PC-3 (cell line): Measurements from ENCODE around the gene RSAD2. TPM values are rescaled to one million over a fixed set of nuclear protein-coding genes. Genes with fewer than 3 reads are reported as not detected.

Source experiments
- ATAC-seq: fragments of 200-7000 bp; cut with Tn5 transposase; 2 replicates; pipeline ENCODE4 v1.9.1; 2020; ENCODE audit warnings: mild to moderate bottlenecking, moderate library complexity
- BruUV-seq: library from RNA; stranded (reverse); fragments of 400-500 nt; replicated peaks from 2 replicates; lab custom pipeline; 2021; lab: Mats Ljungman, UMichigan
- CTCF ChIA-PET: fragments of 300-600 bp; sonication (Branson Sonifier 250); formaldehyde crosslinking; loops from one replicate; lab custom pipeline; 2022; ENCODE audit warnings: antibody characterized with exemption; lab: Charles Lee
- POLR2A ChIA-PET: fragments of 300-600 bp; sonication (Branson Sonifier 250); formaldehyde crosslinking; loops from one replicate; lab custom pipeline; 2022; ENCODE audit warnings: antibody characterized with exemption; ENCODE audit not compliant: unreplicated experiment; lab: Charles Lee
- DNase-seq: peaks from one replicate; pipeline ENCODE4 v3.0.0-alpha.2; 2015
- H2AFZ ChIP-seq: fragments of 300-600 bp; sonication (generic); 2 replicates; pipeline ENCODE4 v1.6.0; 2016; ENCODE audit warnings: antibody characterized with exemption, low read length
- H3F3A ChIP-seq: fragments of 300-600 bp; sonication (generic); one replicate; pipeline ENCODE4 v1.6.0; 2017; ENCODE audit warnings: antibody characterized with exemption, low read length, control low read depth, mild to moderate bottlenecking; ENCODE audit not compliant: unreplicated experiment
- H3K27ac ChIP-seq: fragments of 300-600 bp; sonication (generic); 2 replicates; pipeline ENCODE4 v1.5.1; 2016; ENCODE audit warnings: mild to moderate bottlenecking, low read length
- H3K27me3 ChIP-seq: fragments of 300-600 bp; sonication (generic); 2 replicates; pipeline ENCODE4 v1.6.1; 2016; ENCODE audit warnings: low read length, mixed read lengths
- H3K36me3 ChIP-seq: fragments of 300-600 bp; sonication (generic); 2 replicates; pipeline ENCODE4 v1.6.1; 2016; ENCODE audit warnings: low read depth, mixed run types, low read length, mixed read lengths
- H3K4me1 ChIP-seq: fragments of 300-600 bp; sonication (generic); 2 replicates; pipeline ENCODE4 v1.5.1; 2016; ENCODE audit warnings: low read length; ENCODE audit not compliant: insufficient read depth
- H3K4me2 ChIP-seq: fragments of 300-600 bp; sonication (generic); 2 replicates; pipeline ENCODE4 v1.6.0; 2016; ENCODE audit warnings: low read length
- H3K4me3 ChIP-seq: fragments of 300-600 bp; sonication (generic); 2 replicates; pipeline ENCODE4 v1.5.1; 2016; ENCODE audit warnings: mild to moderate bottlenecking, low read length, mixed read lengths
- H3K79me2 ChIP-seq: fragments of 300-600 bp; sonication (generic); 2 replicates; pipeline ENCODE4 v1.6.1; 2017; ENCODE audit warnings: low read length, mixed read lengths
- H3K9ac ChIP-seq: fragments of 300-600 bp; sonication (generic); 2 replicates; pipeline ENCODE4 v1.6.0; 2016; ENCODE audit warnings: mild to moderate bottlenecking, low read length
- H3K9me2 ChIP-seq: fragments of 300-600 bp; sonication (generic); replicated peaks from 2 replicates; pipeline ENCODE4 v1.6.1; 2016; ENCODE audit warnings: mixed run types, low read length, mixed read lengths
- H3K9me3 ChIP-seq: fragments of 300-600 bp; sonication (generic); 2 replicates; pipeline ENCODE4 v1.6.1; 2016; ENCODE audit warnings: low read length, mixed read lengths
- H4K20me1 ChIP-seq: fragments of 300-600 bp; sonication (generic); 2 replicates; pipeline ENCODE4 v1.6.1; 2016; ENCODE audit warnings: low read length, mixed read lengths
- EZH2 ChIP-seq: fragments of 300-600 bp; sonication (generic); IDR thresholded peaks from one replicate; pipeline ENCODE4 v1.6.1; 2017; ENCODE audit warnings: antibody characterized with exemption, mild to moderate bottlenecking, low read length; ENCODE audit not compliant: unreplicated experiment
- EZH2phosphoT487 ChIP-seq: fragments of 300-600 bp; sonication (generic); IDR thresholded peaks from 2 replicates; pipeline ENCODE4 v1.6.1; 2018; ENCODE audit warnings: mild to moderate bottlenecking, antibody characterized with exemption, low read length, borderline replicate concordance
- intact Hi-C: fragments of 100-400 bp; cut with micrococcal nuclease; formaldehyde crosslinking; loops from 2 replicates; pipeline ENCODE4 v1.9.0; 2023
- total RNA-seq: library from RNA; depleted of rRNA; stranded (reverse); fragments of >200 nt; gene quantifications from 2 replicates; pipeline ENCODE4 v1.2.3, GENCODE V29; 2014; rRNA removed

Gene RSAD2
- total RNA-seq, 1 experiment from 2014 or later: 2.1 TPM

DNA sequence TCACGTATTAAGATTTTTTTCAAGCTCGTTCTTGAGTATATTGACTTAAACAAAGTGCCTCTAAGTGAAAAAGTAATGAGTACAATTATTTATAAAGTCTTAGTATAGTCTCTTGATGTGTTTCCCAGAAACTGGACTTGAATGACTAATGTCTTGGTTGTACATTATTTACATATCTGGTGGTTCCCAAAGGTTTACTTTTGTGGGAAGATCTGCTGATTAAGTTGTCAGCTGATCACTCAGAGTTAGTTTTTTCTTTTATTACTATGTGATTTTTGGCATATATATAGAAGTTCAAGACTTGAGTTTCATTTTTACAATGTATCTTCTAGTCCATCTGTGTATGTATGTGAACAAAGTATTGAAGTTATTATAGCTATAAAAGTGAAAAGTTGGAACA is 69.1 kb downstream of the RSAD2 start:
- H3K4me2 ChIP-seq: peak overlapping the region; percentile 59
- no TSS peak for BruUV-seq
- no peaks in the 10 kb centered on the region for H3K79me2 ChIP-seq
- H3F3A ChIP-seq: no peaks in the 10 kb centered on the region
- no peaks in the 10 kb centered on the region for H3K36me3 ChIP-seq
- H3K4me1 ChIP-seq: peaks cover 20% of the 10 kb centered on the region
- DNase-seq: peak; percentile 91
- H3K27me3 ChIP-seq: no peaks in the 10 kb centered on the region
- peak overlapping the region; percentile 26; the same call in 1 of the 2 replicates for H3K4me3 ChIP-seq
- H2AFZ ChIP-seq: no peak overlapping the region
- H3K9me3 ChIP-seq: no peaks in the 10 kb centered on the region
- TF ChIP-seq EZH2: no peak
- no peak for TF ChIP-seq EZH2phosphoT487
- POLR2A ChIA-PET: interaction anchor here (0.5 kb wide), 1 partner anchor 65 kb away, joined by 3 read pairs; no protein-coding TSS in a partner anchor
- peak; percentile 96 for ATAC-seq
- H3K27ac ChIP-seq: peak overlapping the region; percentile 88
- H4K20me1 ChIP-seq: no peaks in the 10 kb centered on the region
- H3K9me2 ChIP-seq: no peaks in the 10 kb centered on the region
- peak overlapping the region; percentile 59 for H3K9ac ChIP-seq
- CTCF ChIA-PET: no interaction called here
- intact Hi-C loops: loop anchor here (1.0 to 2.0 kb wide), 2 partner anchors 31 to 64 kb away; no protein-coding TSS in a partner anchor

Other genes with a start within 250 kb of the RSAD2 start
- 5.0 and 6.5 TPM in 2 replicates for gene CMPK2, start 11.9 kb upstream of the RSAD2 start, total RNA-seq
- gene RNF144A, start 39.6 kb downstream of the RSAD2 start, total RNA-seq: 9.5 and 13.1 TPM in 2 replicates